SK-N-SH (cell line): ENCODE measurements around the gene TMEM95. TPM values are rescaled to one million over a fixed set of nuclear protein-coding genes. Genes with fewer than 3 reads are reported as not detected.

Experiments used
- CTCF ChIA-PET: fragments of 300-600, 350-600 bp; formaldehyde crosslinking; extraction: SDS; loops from one replicate; lab custom pipeline; 2021; lab: Yijun Ruan, JAX
- POLR2A ChIA-PET: fragments of 350-600 bp; sonication (Branson Sonifier 250); formaldehyde crosslinking; extraction: SDS; loops from one replicate; lab custom pipeline; 2020; ENCODE audit warnings: antibody characterized with exemption, inconsistent platforms; lab: Yijun Ruan, JAX
- DNase-seq: peaks from one replicate; pipeline ENCODE4 v3.0.0; 2012
- H2AFZ ChIP-seq: fragments of 200-600 bp; sonication (generic); 2 replicates; pipeline ENCODE4 v1.8.1; 2016; ENCODE audit warnings: antibody characterized with exemption, mild to moderate bottlenecking, low read depth
- H3F3A ChIP-seq: fragments of 200-600 bp; sonication (generic); replicated peaks from 2 replicates; pipeline ENCODE3; 2016; ENCODE audit warnings: antibody characterized with exemption, mild to moderate bottlenecking; ENCODE audit not compliant: insufficient read depth
- H3K27ac ChIP-seq, 2 experiments: fragments of 200-500 bp in 1 of 2; fragments of 200-600 bp in 1 of 2; sonication (Bioruptor generic) in 1 of 2; sonication (generic), shearing (Covaris generic) in 1 of 2; 2 replicates each; pipeline versions ENCODE4 v1.5.1 to v1.6.1; 2014 to 2016; ENCODE audit warnings: low read depth in 2 of 2, inconsistent platforms in 1 of 2, low read length in 1 of 2, mild to moderate bottlenecking in 1 of 2, mixed read lengths in 1 of 2
- H3K27me3 ChIP-seq: fragments of 200-600 bp; sonication (generic), shearing (Covaris generic); 2 replicates; pipeline ENCODE4 v1.6.1; 2016; ENCODE audit warnings: mixed run types; ENCODE audit not compliant: insufficient read depth
- H3K36me3 ChIP-seq, 2 experiments: fragments of 200-500 bp in 1 of 2; fragments of 200-600 bp in 1 of 2; sonication (Bioruptor generic) in 1 of 2; sonication (generic) in 1 of 2; replicated peaks in 1 of 2; 2 replicates each; pipeline versions ENCODE3 to v1.5.1; 2014 to 2016; ENCODE audit warnings: low read length in 1 of 2, mild to moderate bottlenecking in 1 of 2; ENCODE audit not compliant: insufficient read depth in 2 of 2, control insufficient read depth in 1 of 2
- H3K4me1 ChIP-seq, 2 experiments: fragments of 200-500 bp in 1 of 2; fragments of 200-600 bp in 1 of 2; sonication (Bioruptor generic) in 1 of 2; sonication (generic), shearing (Covaris generic) in 1 of 2; 2 replicates each; pipeline versions ENCODE4 v1.5.1 to v1.6.1; 2014 to 2016; ENCODE audit warnings: low read depth in 1 of 2, low read length in 1 of 2, mixed run types in 1 of 2; ENCODE audit not compliant: insufficient read depth in 2 of 2, control insufficient read depth in 1 of 2
- H3K4me2 ChIP-seq: fragments of 200-600 bp; sonication (generic), shearing (Covaris generic); 2 replicates; pipeline ENCODE4 v1.6.1; 2017; ENCODE audit warnings: mixed run types
- H3K4me3 ChIP-seq, 2 experiments: fragments of 200-500 bp in 1 of 2; fragments of 200-600 bp in 1 of 2; sonication (Bioruptor generic) in 1 of 2; sonication (generic), shearing (Covaris generic) in 1 of 2; 2 replicates each; pipeline versions ENCODE4 v1.5.1 to v1.8.1; 2014 to 2016; ENCODE audit warnings: low read depth in 2 of 2, inconsistent platforms in 1 of 2, low read length in 1 of 2, mild to moderate bottlenecking in 1 of 2, mixed read lengths in 1 of 2, moderate library complexity in 1 of 2
- H3K79me2 ChIP-seq: fragments of 200-600 bp; sonication (generic); 2 replicates; pipeline ENCODE4 v1.8.1; 2017; ENCODE audit warnings: mild to moderate bottlenecking; ENCODE audit not compliant: insufficient read depth
- H3K9ac ChIP-seq: fragments of 200-600 bp; sonication (generic); 2 replicates; pipeline ENCODE4 v1.6.1; 2017; ENCODE audit warnings: mixed run types
- H3K9me2 ChIP-seq: fragments of 200-600 bp; sonication (generic); 2 replicates; pipeline ENCODE4 v1.6.1; 2017; ENCODE audit warnings: mixed run types
- H3K9me3 ChIP-seq: fragments of 200-600 bp; sonication (generic); 2 replicates; pipeline ENCODE4 v1.6.1; 2017; ENCODE audit warnings: mixed run types, mild to moderate bottlenecking, moderate library complexity
- H4K20me1 ChIP-seq: fragments of 200-600 bp; sonication (generic); 2 replicates; pipeline ENCODE4 v1.6.1; 2017; ENCODE audit warnings: mild to moderate bottlenecking, mixed run types; ENCODE audit not compliant: insufficient read depth
- EZH2phosphoT487 ChIP-seq: fragments of 200-600 bp; sonication (generic); IDR thresholded peaks from 2 replicates; pipeline ENCODE4 v1.6.1; 2017; ENCODE audit warnings: low read depth, mixed run types, mild to moderate bottlenecking, antibody characterized with exemption, moderate library complexity, borderline replicate concordance
- FOSL2 ChIP-seq: IDR thresholded peaks from 2 replicates; pipeline ENCODE4 v1.4.0; 2012; ENCODE audit warnings: low read depth, mild to moderate bottlenecking, moderate library complexity, borderline replicate concordance
- IRF3 ChIP-seq: fragments of 150-350 bp; IDR thresholded peaks from 2 replicates; pipeline ENCODE4 v1.6.1; 2016; ENCODE audit warnings: mild to moderate bottlenecking, low read depth, low read length
- JUND ChIP-seq: IDR thresholded peaks from 2 replicates; pipeline ENCODE4 v1.4.0; 2012
- MAX ChIP-seq: IDR thresholded peaks from 2 replicates; pipeline ENCODE4 v1.4.0; 2012; ENCODE audit warnings: low read depth
- PBX3 ChIP-seq: IDR thresholded peaks from 2 replicates; pipeline ENCODE4; 2012
- SMC3 ChIP-seq: IDR thresholded peaks from 2 replicates; pipeline ENCODE4 v1.6.1; 2012; ENCODE audit warnings: low read depth, low read length, improper control_type of control experiment
- ZBTB33 ChIP-seq: IDR thresholded peaks from 2 replicates; pipeline ENCODE4 v1.4.0; 2012; ENCODE audit warnings: low read depth, borderline replicate concordance
- WGBS: methylation state at CpG from one replicate; pipeline ENCODE4 v1.1.6; 2017; ENCODE audit warnings: low lambda C conversion rate; 5-methylcytosine and 5-hydroxymethylcytosine counted together
- polyA plus RNA-seq, 3 experiments: library from polyadenylated mRNA; depleted of rRNA; stranded (reverse); fragments of >200 nt; gene quantifications; 2 replicates each; pipeline ENCODE4 v1.2.3, GENCODE V29; 2012

Gene TMEM95
- polyA plus RNA-seq, 1 of the 3 experiments (the other 2 are of a cell fraction): not detected

- TF ChIP-seq IRF3 (no peak), PBX3 (no peak)
Observed at GRCh38 chr17:7398612-7399011, 43.7 kb downstream of the TMEM95 start (continued).

DNA sequence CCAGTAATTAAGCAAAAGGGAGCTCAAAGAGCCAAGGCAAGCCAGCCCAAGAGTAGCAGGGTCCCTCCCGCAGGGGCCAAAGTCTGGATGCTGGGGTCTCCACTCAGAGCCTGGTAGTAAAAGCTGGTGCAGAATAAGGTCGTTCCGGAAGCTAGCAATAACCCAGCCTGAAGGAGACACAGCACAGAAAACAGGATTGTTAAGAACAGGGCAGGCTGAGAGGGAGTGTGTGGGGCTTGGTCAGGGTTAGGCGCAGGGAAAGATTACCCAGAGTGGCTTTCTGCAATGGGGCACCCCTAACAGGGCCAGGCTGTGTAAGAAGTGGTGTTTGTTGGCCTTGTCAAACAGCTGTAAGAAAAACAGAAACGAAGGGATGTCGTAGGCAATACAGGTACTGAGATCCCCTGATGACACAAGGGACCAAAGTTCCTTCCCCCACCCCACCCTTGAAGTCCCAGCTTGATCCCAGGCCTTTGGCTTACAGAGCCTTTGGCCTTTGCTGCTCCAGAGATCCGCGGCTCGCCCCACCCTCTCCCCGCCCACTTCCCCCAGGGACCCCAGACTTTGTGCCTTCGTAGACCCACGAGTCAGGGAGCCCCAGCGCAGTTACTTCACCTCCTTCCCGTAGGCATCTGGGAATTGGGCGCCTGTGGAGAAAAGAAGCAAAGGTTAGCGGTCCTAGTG, 48.2 kb downstream of the TMEM95 start:
- DNase-seq: no peak
- Histone ChIP-seq H3K27ac (peak overlapping the region; percentile 76 to 91), H3K4me2 (peak overlapping the region; percentile 99), H3F3A (peaks cover 23% of the 10 kb centered on the region), H3K4me3 (peak overlapping the region; percentile 66 to 91), H3K36me3 (peaks cover 0 to 10% of the 10 kb centered on the region in 2 experiments), H3K4me1 (peaks cover 5 to 21% of the 10 kb centered on the region in 2 experiments; a peak in 2 of 4 replicates), H2AFZ (peak overlapping the region; percentile 85; the same call in 1 of the 2 replicates), H3K27me3 (no peaks in the 10 kb centered on the region), H3K9me3 (no peaks in the 10 kb centered on the region), H3K79me2 (peaks cover 49% of the 10 kb centered on the region), H4K20me1 (peaks cover 11% of the 10 kb centered on the region; the same call in 1 of the 2 replicates), H3K9ac (peak overlapping the region; percentile 68), H3K9me2 (no peaks in the 10 kb centered on the region)
- ChIA-PET CTCF (interaction anchor here (0.6 to 2.6 kb wide), 7 partner anchors 10 to 1909 kb away, joined by 3 to 19 read pairs (median 4); partner anchors contain the start of gene SENP3), POLR2A (interaction anchor here (1.0 to 1.5 kb wide), 8 partner anchors 9 to 284 kb away, joined by 3 to 13 read pairs (median 4); partner anchors contain the start of genes FGF11, NEURL4, PLSCR3 and TP53)
- 26% methylated on average over 7 of the region's 16 CpGs for WGBS
- TF ChIP-seq ZBTB33 (no peak), JUND (no peak)

DNA sequence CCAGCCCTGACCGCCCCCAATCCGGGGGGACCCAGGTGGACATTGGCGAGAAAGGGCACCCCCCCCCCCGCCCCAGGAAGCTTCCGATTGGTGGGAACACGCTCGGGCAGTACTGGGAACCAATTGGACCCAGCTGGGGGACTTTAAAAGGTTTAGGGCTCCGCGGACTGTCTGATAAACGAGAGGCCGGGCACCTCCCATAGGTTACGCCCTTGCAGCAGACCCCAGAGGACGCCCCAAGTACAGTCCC, 48.7 kb downstream of the TMEM95 start:
- Histone ChIP-seq H3K9ac (peak overlapping the region; percentile 68), H3K9me2 (no peaks in the 10 kb centered on the region), H3K4me2 (peak overlapping the region; percentile 99), H4K20me1 (peaks cover 11% of the 10 kb centered on the region; the same call in 1 of the 2 replicates), H3K4me1 (peaks cover 5 to 21% of the 10 kb centered on the region in 2 experiments; a peak in 2 of 4 replicates), H3K36me3 (peaks cover 3 to 10% of the 10 kb centered on the region in 2 experiments), H2AFZ (peak overlapping the region; percentile 85; the same call in 1 of the 2 replicates), H3K9me3 (no peaks in the 10 kb centered on the region), H3K27me3 (no peaks in the 10 kb centered on the region), H3K4me3 (peak overlapping the region; percentile 66 to 91), H3K79me2 (peaks cover 49% of the 10 kb centered on the region), H3K27ac (peak overlapping the region; percentile 76 to 91), H3F3A (peaks cover 23% of the 10 kb centered on the region)
- WGBS: 0% methylated on average over 9 of the region's 13 CpGs
- CTCF ChIA-PET: interaction anchor here (0.6 to 2.6 kb wide), 7 partner anchors 11 to 157 kb away, joined by 3 to 19 read pairs (median 3); partner anchors contain the start of gene SENP3
- no peak for TF ChIP-seq FOSL2
- TF ChIP-seq PBX3: 0 out of 2 replicates have a peak, but pooled peaks have one; percentile 13
- TF ChIP-seq SMC3: no peak
- TF ChIP-seq MAX: 0 out of 2 replicates have a peak, but pooled peaks have one; percentile 7
- no peak for TF ChIP-seq EZH2phosphoT487
- POLR2A ChIA-PET: interaction anchor here (0.7 to 1.5 kb wide), 12 partner anchors 9 to 789 kb away, joined by 3 to 13 read pairs (median 4); partner anchors contain the start of genes FGF11, MPDU1, NEURL4 and PLSCR3
- DNase-seq: peak; percentile 86
